ENCODE measurements around the gene RESP18. TPM values are rescaled to one million over a fixed set of nuclear protein-coding genes. Genes with fewer than 3 reads are reported as not detected.

The RESP18 gene
- total RNA-seq (2021) (not detected in 2 replicates), Bru-seq, nascent RNA (not detected), BruChase-seq, experiment 1, labeled RNA remaining after a 2-hour chase (not detected), BruChase-seq, experiment 2, labeled RNA remaining after a 6-hour chase (percentile 2 among the genes with signal in this experiment)
- long read RNA-seq, result 0 reads

- Histone ChIP-seq H2AFZ (no peak within 1 kb of the TSS), H3K36me3 (ENCODE audit: low read depth) (no peaks in the 10 kb centered on the region), H3K27me3 (ENCODE audit: insufficient read depth, low read depth) (peaks cover 77% of the 10 kb centered on the region), H3K27ac (no peak within 1 kb of the TSS), H3K4me1 (replicated peaks; ENCODE audit: insufficient read depth) (no peaks in the 10 kb centered on the region), H3K9me3 (ENCODE audit: insufficient read depth, low read depth) (peaks cover 5% of the 10 kb centered on the region; the same call in 1 of the 2 replicates), H3K4me3 (no peak within 1 kb of the TSS), H3K79me2 (ENCODE audit: low read depth) (no peaks in the 10 kb centered on the region), H3F3A (ENCODE audit: insufficient read depth, low read depth) (no peaks in the 10 kb centered on the region), H4K20me1 (ENCODE audit: insufficient read depth) (no peaks in the 10 kb centered on the region), H3K9me2 (ENCODE audit: insufficient read depth) (no peaks in the 10 kb centered on the region), H3K4me2 (no peak within 1 kb of the TSS)
- BruUV-seq (replicated peaks), result no TSS peak
- intact Hi-C loops (cut with micrococcal nuclease; ENCODE audit: unreplicated experiment), result no loop called here
- TF ChIP-seq, protein P1, sequence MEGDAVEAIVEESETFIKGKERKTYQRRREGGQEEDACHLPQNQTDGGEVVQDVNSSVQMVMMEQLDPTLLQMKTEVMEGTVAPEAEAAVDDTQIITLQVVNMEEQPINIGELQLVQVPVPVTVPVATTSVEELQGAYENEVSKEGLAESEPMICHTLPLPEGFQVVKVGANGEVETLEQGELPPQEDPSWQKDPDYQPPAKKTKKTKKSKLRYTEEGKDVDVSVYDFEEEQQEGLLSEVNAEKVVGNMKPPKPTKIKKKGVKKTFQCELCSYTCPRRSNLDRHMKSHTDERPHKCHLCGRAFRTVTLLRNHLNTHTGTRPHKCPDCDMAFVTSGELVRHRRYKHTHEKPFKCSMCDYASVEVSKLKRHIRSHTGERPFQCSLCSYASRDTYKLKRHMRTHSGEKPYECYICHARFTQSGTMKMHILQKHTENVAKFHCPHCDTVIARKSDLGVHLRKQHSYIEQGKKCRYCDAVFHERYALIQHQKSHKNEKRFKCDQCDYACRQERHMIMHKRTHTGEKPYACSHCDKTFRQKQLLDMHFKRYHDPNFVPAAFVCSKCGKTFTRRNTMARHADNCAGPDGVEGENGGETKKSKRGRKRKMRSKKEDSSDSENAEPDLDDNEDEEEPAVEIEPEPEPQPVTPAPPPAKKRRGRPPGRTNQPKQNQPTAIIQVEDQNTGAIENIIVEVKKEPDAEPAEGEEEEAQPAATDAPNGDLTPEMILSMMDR (conservative IDR thresholded peaks at IDR 0.05), result no peak
- TF ChIP-seq EZH2 (IDR thresholded peaks at IDR 0.05; ENCODE audit: low read depth), result no peak
- no peak for DNase-seq
- POLR2A ChIA-PET (ENCODE audit: unreplicated experiment), result no interaction called here
- CTCF ChIA-PET, result interaction anchor here (0.6 kb wide), 1 partner anchor 341 kb away, joined by 3 read pairs; no protein-coding TSS in a partner anchor
Measured at GRCh38 chr2:219332542-219332941, at the start of gene RESP18. TSS of gene RESP18 (minus strand) at chr2:219332744.

GRCh38 chr2:219381448-219381847, 48.9 kb upstream of the RESP18 start:
- Histone ChIP-seq H3K4me2 (no peak overlapping the region), H3K4me3 (no peak overlapping the region), H3F3A (ENCODE audit: insufficient read depth, low read depth) (0 out of 2 replicates have a peak, but pooled peaks cover 3% of the 10 kb centered on the region), H3K27ac (no peak overlapping the region), H3K4me1 (replicated peaks; ENCODE audit: insufficient read depth) (peaks cover 2% of the 10 kb centered on the region; the same call in 1 of the 2 replicates), H3K27me3 (ENCODE audit: insufficient read depth, low read depth) (no peaks in the 10 kb centered on the region), H3K79me2 (ENCODE audit: low read depth) (peaks cover 7% of the 10 kb centered on the region; the same call in 1 of the 2 replicates), H3K36me3 (ENCODE audit: low read depth) (peaks cover 14% of the 10 kb centered on the region; the same call in 1 of the 2 replicates), H4K20me1 (ENCODE audit: insufficient read depth) (no peaks in the 10 kb centered on the region; the same call in 1 of the 2 replicates), H3K9me2 (ENCODE audit: insufficient read depth) (no peaks in the 10 kb centered on the region), H2AFZ (no peak overlapping the region), H3K9me3 (ENCODE audit: insufficient read depth, low read depth) (no peaks in the 10 kb centered on the region)
- no TSS peak for BruUV-seq (replicated peaks)
- CTCF ChIA-PET, result no interaction called here
- POLR2A ChIA-PET (ENCODE audit: unreplicated experiment), result no interaction called here
- intact Hi-C loops (cut with micrococcal nuclease; ENCODE audit: unreplicated experiment), result no loop called here
- TF ChIP-seq EZH2 (IDR thresholded peaks at IDR 0.05; ENCODE audit: low read depth), result no peak
- TF ChIP-seq, protein P1 (conservative IDR thresholded peaks at IDR 0.05), result no peak
- DNase-seq, result no peak

GRCh38 chr2:219380926-219381325, 48.4 kb upstream of the RESP18 start:
- TF ChIP-seq, protein P1 (conservative IDR thresholded peaks at IDR 0.05), result no peak
- no peak for TF ChIP-seq EZH2 (IDR thresholded peaks at IDR 0.05; ENCODE audit: low read depth)
- CTCF ChIA-PET, result no interaction called here
- Histone ChIP-seq H3K4me2 (no peak overlapping the region), H3K36me3 (ENCODE audit: low read depth) (peaks cover 9% of the 10 kb centered on the region; the same call in 1 of the 2 replicates), H2AFZ (no peak overlapping the region), H3K4me1 (replicated peaks; ENCODE audit: insufficient read depth) (no peaks in the 10 kb centered on the region), H4K20me1 (ENCODE audit: insufficient read depth) (no peaks in the 10 kb centered on the region), H3F3A (ENCODE audit: insufficient read depth, low read depth) (0 out of 2 replicates have a peak, but pooled peaks cover 3% of the 10 kb centered on the region), H3K9me2 (ENCODE audit: insufficient read depth) (no peaks in the 10 kb centered on the region), H3K27me3 (ENCODE audit: insufficient read depth, low read depth) (no peaks in the 10 kb centered on the region), H3K79me2 (ENCODE audit: low read depth) (peaks cover 2% of the 10 kb centered on the region; the same call in 1 of the 2 replicates), H3K4me3 (no peak overlapping the region), H3K27ac (no peak overlapping the region), H3K9me3 (ENCODE audit: insufficient read depth, low read depth) (no peaks in the 10 kb centered on the region)
- DNase-seq, result no peak
- no TSS peak for BruUV-seq (replicated peaks)
- POLR2A ChIA-PET (ENCODE audit: unreplicated experiment), result no interaction called here
- intact Hi-C loops (cut with micrococcal nuclease; ENCODE audit: unreplicated experiment), result no loop called here

All from PC-9 (cell line).